Loucy (cell line): ENCODE measurements around the gene FOXP4.
"Not testable (repeated sequence)": the region's sequence is repeated elsewhere in the genome, so short reads cannot be mapped to it uniquely, and the experiment has no call there.

Experiments
- H2AFZ ChIP-seq: fragments of 200-600 bp; sonication (generic); 2 replicates; pipeline ENCODE4 v1.6.0; 2016; ENCODE audit warnings: antibody characterized with exemption, mild to moderate bottlenecking, low read length, moderate library complexity
- H3F3A ChIP-seq: fragments of 200-600 bp; 2 replicates; pipeline ENCODE4 v1.6.0; 2016; ENCODE audit warnings: antibody characterized with exemption, low read depth, mild to moderate bottlenecking
- H3K27me3 ChIP-seq: fragments of 200-600 bp; sonication (generic); 2 replicates; pipeline ENCODE4 v1.6.1; 2014; ENCODE audit warnings: low read length, mild to moderate bottlenecking; ENCODE audit not compliant: insufficient read depth, poor library complexity, severe bottlenecking
- H3K36me3 ChIP-seq: fragments of 200-600 bp; sonication (generic); 2 replicates; pipeline ENCODE4 v1.6.1; 2016; ENCODE audit warnings: low read length; ENCODE audit not compliant: insufficient read depth
- H3K4me1 ChIP-seq: fragments of 200-600 bp; sonication (generic); 2 replicates; pipeline ENCODE4 v1.5.1; 2014; ENCODE audit warnings: low read length, mild to moderate bottlenecking; ENCODE audit not compliant: insufficient read depth, poor library complexity, severe bottlenecking
- H3K4me2 ChIP-seq: fragments of 200-600 bp; sonication (generic); 2 replicates; pipeline ENCODE4 v1.6.0; 2014; ENCODE audit warnings: antibody characterized with exemption, low read length, low read depth, mild to moderate bottlenecking; ENCODE audit not compliant: poor library complexity, severe bottlenecking
- H3K4me3 ChIP-seq: fragments of 200-600 bp; sonication (generic); 2 replicates; pipeline ENCODE4 v1.5.1; 2014; ENCODE audit warnings: low read length, mild to moderate bottlenecking, mixed read lengths; ENCODE audit not compliant: poor library complexity, severe bottlenecking
- H3K79me2 ChIP-seq: fragments of 200-600 bp; sonication (generic); 2 replicates; pipeline ENCODE4 v1.6.1; 2014; ENCODE audit warnings: low read length; ENCODE audit not compliant: insufficient read depth
- H3K9ac ChIP-seq: fragments of 200-600 bp; sonication (generic); 2 replicates; pipeline ENCODE4 v1.6.0; 2014; ENCODE audit warnings: mild to moderate bottlenecking, low read depth, low read length, moderate library complexity; ENCODE audit not compliant: poor library complexity, severe bottlenecking
- H3K9me2 ChIP-seq: fragments of 200-600 bp; sonication (generic); replicated peaks from 2 replicates; pipeline ENCODE4 v1.6.1; 2016; ENCODE audit warnings: low read depth, low read length, mixed read lengths
- H3K9me3 ChIP-seq: fragments of 200-600 bp; sonication (generic); 2 replicates; pipeline ENCODE4 v1.6.1; 2014; ENCODE audit warnings: mild to moderate bottlenecking, antibody characterized with exemption, low read length, low read depth; ENCODE audit not compliant: insufficient read depth
- H4K20me1 ChIP-seq: fragments of 200-600 bp; sonication (generic); 2 replicates; pipeline ENCODE4 v1.6.0; 2014; ENCODE audit warnings: antibody characterized with exemption, low read length, mild to moderate bottlenecking; ENCODE audit not compliant: insufficient read depth, poor library complexity, severe bottlenecking
- CTCF ChIP-seq: fragments of 200-600 bp; sonication (generic); conservative IDR thresholded peaks from 2 replicates; pipeline ENCODE4 v1.5.1; 2014; ENCODE audit warnings: mild to moderate bottlenecking, antibody characterized with exemption, low read length
- EZH2phosphoT487 ChIP-seq: fragments of 200-600 bp; IDR thresholded peaks from 2 replicates; pipeline ENCODE4 v1.6.1; 2018; ENCODE audit warnings: antibody characterized with exemption, mild to moderate bottlenecking, moderate library complexity, borderline replicate concordance

Gene FOXP4

GRCh38 chr6:41618598-41618997 lies 72.4 kb downstream of the FOXP4 start:
- Histone ChIP-seq H3K4me2 (no peak overlapping the region), H3K9me3 (peaks cover 7% of the 10 kb centered on the region), H3K27me3 (no peaks in the 10 kb centered on the region), H3K79me2 (no peaks in the 10 kb centered on the region), H3K9me2 (no peaks in the 10 kb centered on the region), H3F3A (no peaks in the 10 kb centered on the region), H3K36me3 (no peaks in the 10 kb centered on the region), H3K4me1 (no peaks in the 10 kb centered on the region), H3K4me3 (no peak overlapping the region), H4K20me1 (no peaks in the 10 kb centered on the region), H3K9ac (no peak overlapping the region), H2AFZ (peak overlapping the region; percentile 68)
- TF ChIP-seq EZH2phosphoT487 (no peak), CTCF (no peak)

DNA sequence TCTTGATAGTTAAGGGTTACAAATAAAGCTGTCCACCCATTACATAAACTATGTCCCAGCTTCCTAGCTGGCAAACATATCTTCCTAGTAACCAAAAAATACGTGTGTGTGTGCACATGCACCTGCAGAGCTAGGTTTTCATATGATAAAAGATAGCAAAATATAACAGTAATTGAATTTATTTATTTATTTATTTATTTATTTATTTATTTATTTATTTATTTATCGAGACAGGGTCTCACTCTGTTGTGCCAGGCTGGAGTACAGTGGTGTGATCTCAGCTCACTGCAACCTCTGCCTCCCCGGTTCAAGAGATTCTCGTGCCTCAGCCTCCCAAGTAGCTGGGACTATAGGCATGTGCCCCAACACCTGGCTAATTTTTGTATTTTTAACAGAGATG lies 73.0 kb downstream of the FOXP4 start:
- not testable (repeated sequence) for H4K20me1 ChIP-seq, H2AFZ ChIP-seq

GRCh38 chr6:41621367-41621766 lies 75.2 kb downstream of the FOXP4 start:
- Histone ChIP-seq H3K4me2 (no peak overlapping the region), H3K9me2 (no peaks in the 10 kb centered on the region), H3F3A (no peaks in the 10 kb centered on the region), H2AFZ (no peak overlapping the region), H3K9me3 (peaks cover 7% of the 10 kb centered on the region), H4K20me1 (no peaks in the 10 kb centered on the region), H3K4me1 (peaks cover 26% of the 10 kb centered on the region), H3K9ac (no peak overlapping the region), H3K79me2 (no peaks in the 10 kb centered on the region), H3K36me3 (no peaks in the 10 kb centered on the region), H3K27me3 (no peaks in the 10 kb centered on the region), H3K4me3 (no peak overlapping the region)
- TF ChIP-seq EZH2phosphoT487 (no peak), CTCF (no peak)

More for the DNA sequence above, 73.0 kb downstream of the FOXP4 start:
- not testable (repeated sequence) for H3K79me2 ChIP-seq, H3K27me3 ChIP-seq, H3K4me1 ChIP-seq, H3K9ac ChIP-seq, H3K36me3 ChIP-seq, H3K4me2 ChIP-seq, H3K4me3 ChIP-seq, H3K9me3 ChIP-seq, H3F3A ChIP-seq, H3K9me2 ChIP-seq

DNA sequence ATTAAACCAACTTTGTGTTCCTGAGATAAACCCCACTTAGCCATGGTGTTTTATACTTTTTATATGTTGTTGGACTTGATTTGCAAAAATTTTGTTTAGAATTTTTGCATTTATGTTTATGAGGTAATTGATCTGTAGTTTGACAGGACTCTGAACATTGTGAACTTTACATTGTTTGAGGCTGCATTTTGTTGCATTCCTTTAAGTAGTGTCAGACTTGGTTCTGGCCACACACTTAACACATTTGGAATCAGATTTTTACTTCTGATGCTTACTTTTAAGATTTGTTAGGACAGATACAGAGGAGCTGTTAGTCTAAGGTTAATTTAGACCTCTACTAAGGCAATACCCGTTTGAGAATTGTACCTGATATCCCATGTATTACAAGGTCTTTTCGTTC lies 75.6 kb downstream of the FOXP4 start:
- TF ChIP-seq EZH2phosphoT487 (no peak), CTCF (no peak)
- H3K4me2 ChIP-seq: no peak overlapping the region
- peaks cover 30% of the 10 kb centered on the region for H3K4me1 ChIP-seq

More for the DNA sequence above, 75.6 kb downstream of the FOXP4 start:
- Histone ChIP-seq H4K20me1 (no peaks in the 10 kb centered on the region), H3K27me3 (no peaks in the 10 kb centered on the region), H3F3A (no peaks in the 10 kb centered on the region), H3K79me2 (no peaks in the 10 kb centered on the region), H3K9ac (no peak overlapping the region), H3K9me2 (no peaks in the 10 kb centered on the region), H3K36me3 (no peaks in the 10 kb centered on the region), H3K4me3 (no peak overlapping the region), H3K9me3 (peaks cover 7% of the 10 kb centered on the region), H2AFZ (no peak overlapping the region)
